HepG2 (cell line): Measurements from ENCODE around the gene MAN2A2. TPM values are rescaled to one million over a fixed set of nuclear protein-coding genes. Genes with fewer than 3 reads are reported as not detected.

Experiments
- DMAP1 ChIP-seq: IDR thresholded peaks from 2 replicates; pipeline ENCODE4 v1.6.1; 2016
- DNMT1 ChIP-seq: sonication (generic); formaldehyde crosslinking; IDR thresholded peaks from 2 replicates; pipeline ENCODE4 v1.5.1; 2020; ENCODE audit warnings: mild to moderate bottlenecking, missing genetic modification reagents
- HOXA7 ChIP-seq: sonication (generic); formaldehyde crosslinking; IDR thresholded peaks from 2 replicates; pipeline ENCODE4 v1.8.1; 2022; ENCODE audit warnings: mild to moderate bottlenecking, missing genetic modification reagents, moderate library complexity
- IKZF4 ChIP-seq: sonication (generic); formaldehyde crosslinking; IDR thresholded peaks from 2 replicates; pipeline ENCODE4 v1.5.1; 2020; ENCODE audit warnings: borderline replicate concordance, mild to moderate bottlenecking, low read depth, missing genetic modification reagents; ENCODE audit errors: not compliant biosample characterization
- JUN ChIP-seq: sonication (generic); formaldehyde crosslinking; IDR thresholded peaks from 2 replicates; pipeline ENCODE4 v1.4.0; 2020; ENCODE audit warnings: mild to moderate bottlenecking, missing genetic modification reagents
- LCORL ChIP-seq, 2 experiments: fragments of 450-650 bp in 1 of 2; sonication (generic) in 1 of 2; formaldehyde crosslinking in 1 of 2; IDR thresholded peaks; 2 replicates each; pipeline versions ENCODE4 v1.5.0 to v1.6.1; 2017 to 2020; ENCODE audit warnings: antibody characterized with exemption in 1 of 2, missing genetic modification reagents in 1 of 2
- NFYB ChIP-seq: sonication (generic); formaldehyde crosslinking; IDR thresholded peaks from 2 replicates; pipeline ENCODE4 v1.4.0; 2020; ENCODE audit warnings: missing genetic modification reagents
- NR2F6 ChIP-seq, 2 experiments: IDR thresholded peaks; 2 replicates each; pipeline ENCODE4 v1.6.1; 2016; ENCODE audit warnings: antibody characterized with exemption in 1 of 2, mild to moderate bottlenecking in 1 of 2
- PITX1 ChIP-seq: sonication (generic); formaldehyde crosslinking; IDR thresholded peaks from 2 replicates; pipeline ENCODE4 v1.5.1; 2020; ENCODE audit warnings: mild to moderate bottlenecking, missing genetic modification reagents
- POLR2A ChIP-seq, 2 experiments: IDR thresholded peaks; 2 replicates each; pipeline ENCODE4 v1.6.1; 2011; ENCODE audit warnings: low read depth in 2 of 2, low read length in 2 of 2, mild to moderate bottlenecking in 1 of 2, moderate library complexity in 1 of 2; ENCODE audit not compliant: insufficient read depth in 1 of 2
- PRDM15 ChIP-seq: sonication (generic); formaldehyde crosslinking; IDR thresholded peaks from 2 replicates; pipeline ENCODE4 v1.4.0; 2020; ENCODE audit warnings: missing genetic modification reagents
- SALL2 ChIP-seq: sonication (generic); formaldehyde crosslinking; IDR thresholded peaks from 2 replicates; pipeline ENCODE4 v1.8.1; 2023; ENCODE audit warnings: mild to moderate bottlenecking, missing genetic modification reagents, inconsistent platforms
- XRCC5 ChIP-seq: fragments of 200-400 bp; formaldehyde crosslinking; optimal IDR thresholded peaks from 2 replicates; pipeline ENCODE3; 2017; ENCODE audit warnings: mild to moderate bottlenecking, low read length
- ZBTB38 ChIP-seq: sonication (generic); formaldehyde crosslinking; IDR thresholded peaks from 2 replicates; pipeline ENCODE4 v1.5.1; 2020; ENCODE audit warnings: mild to moderate bottlenecking, missing genetic modification reagents
- ZNF121 ChIP-seq: sonication (generic); formaldehyde crosslinking; IDR thresholded peaks from 2 replicates; pipeline ENCODE4 v1.5.0; 2020; ENCODE audit warnings: mild to moderate bottlenecking, missing genetic modification reagents
- ZNF383 ChIP-seq: sonication (generic); formaldehyde crosslinking; IDR thresholded peaks from 2 replicates; pipeline ENCODE4 v1.4.0; 2020; ENCODE audit warnings: missing genetic modification reagents, mild to moderate bottlenecking, borderline replicate concordance
- ZNF441 ChIP-seq: sonication (generic); formaldehyde crosslinking; IDR thresholded peaks from 2 replicates; pipeline ENCODE4 v1.7.0; 2021; ENCODE audit warnings: missing genetic modification reagents, borderline replicate concordance
- ZNF782 ChIP-seq: sonication (generic); formaldehyde crosslinking; IDR thresholded peaks from 2 replicates; pipeline ENCODE4 v1.4.0; 2020; ENCODE audit warnings: missing genetic modification reagents, mild to moderate bottlenecking, borderline replicate concordance
- polyA plus RNA-seq, 8 experiments: library from polyadenylated mRNA; depleted of rRNA in 3 of 8; stranded (reverse) in 7 of 8; unstranded in 1 of 8; fragments of >200 nt; fragmentation: Illumina TruSeq in 4 of 8; extraction: Trizol in 4 of 8; gene quantifications; 2 replicates each; pipeline versions ENCODE4 v1.2.1 to v1.2.3, GENCODE V29; 2011 to 2016; ENCODE audit warnings: low read depth in 4 of 8, missing spikeins in 1 of 8, mixed read lengths in 1 of 8; ENCODE audit not compliant: insufficient read depth in 1 of 8
- total RNA-seq, 5 experiments: library from RNA; depleted of rRNA; stranded (reverse); fragments of >200 nt; fragmentation: Illumina TruSeq; extraction: Trizol; gene quantifications; 2 replicates each; pipeline ENCODE4 v1.2.3, GENCODE V29; 2016; ENCODE audit warnings: low read depth in 1 of 5
- TF ChIP-seq, protein P1 (sequence below): sonication (generic); formaldehyde crosslinking; IDR thresholded peaks from 2 replicates; pipeline ENCODE4 v1.4.0; 2020; ENCODE audit warnings: missing genetic modification reagents, borderline replicate concordance
- TF ChIP-seq, protein P2 (sequence below): sonication (generic); formaldehyde crosslinking; IDR thresholded peaks from 2 replicates; pipeline ENCODE4 v1.4.0; 2020; ENCODE audit warnings: mild to moderate bottlenecking, missing genetic modification reagents

The MAN2A2 gene
- total and polyA plus RNA-seq, 2 of the 13 experiments (the other 11 are each of a cell fraction or from before 2014, with no cell fraction given) = 17.5 to 51.5 TPM

- TF ChIP-seq, protein P1, sequence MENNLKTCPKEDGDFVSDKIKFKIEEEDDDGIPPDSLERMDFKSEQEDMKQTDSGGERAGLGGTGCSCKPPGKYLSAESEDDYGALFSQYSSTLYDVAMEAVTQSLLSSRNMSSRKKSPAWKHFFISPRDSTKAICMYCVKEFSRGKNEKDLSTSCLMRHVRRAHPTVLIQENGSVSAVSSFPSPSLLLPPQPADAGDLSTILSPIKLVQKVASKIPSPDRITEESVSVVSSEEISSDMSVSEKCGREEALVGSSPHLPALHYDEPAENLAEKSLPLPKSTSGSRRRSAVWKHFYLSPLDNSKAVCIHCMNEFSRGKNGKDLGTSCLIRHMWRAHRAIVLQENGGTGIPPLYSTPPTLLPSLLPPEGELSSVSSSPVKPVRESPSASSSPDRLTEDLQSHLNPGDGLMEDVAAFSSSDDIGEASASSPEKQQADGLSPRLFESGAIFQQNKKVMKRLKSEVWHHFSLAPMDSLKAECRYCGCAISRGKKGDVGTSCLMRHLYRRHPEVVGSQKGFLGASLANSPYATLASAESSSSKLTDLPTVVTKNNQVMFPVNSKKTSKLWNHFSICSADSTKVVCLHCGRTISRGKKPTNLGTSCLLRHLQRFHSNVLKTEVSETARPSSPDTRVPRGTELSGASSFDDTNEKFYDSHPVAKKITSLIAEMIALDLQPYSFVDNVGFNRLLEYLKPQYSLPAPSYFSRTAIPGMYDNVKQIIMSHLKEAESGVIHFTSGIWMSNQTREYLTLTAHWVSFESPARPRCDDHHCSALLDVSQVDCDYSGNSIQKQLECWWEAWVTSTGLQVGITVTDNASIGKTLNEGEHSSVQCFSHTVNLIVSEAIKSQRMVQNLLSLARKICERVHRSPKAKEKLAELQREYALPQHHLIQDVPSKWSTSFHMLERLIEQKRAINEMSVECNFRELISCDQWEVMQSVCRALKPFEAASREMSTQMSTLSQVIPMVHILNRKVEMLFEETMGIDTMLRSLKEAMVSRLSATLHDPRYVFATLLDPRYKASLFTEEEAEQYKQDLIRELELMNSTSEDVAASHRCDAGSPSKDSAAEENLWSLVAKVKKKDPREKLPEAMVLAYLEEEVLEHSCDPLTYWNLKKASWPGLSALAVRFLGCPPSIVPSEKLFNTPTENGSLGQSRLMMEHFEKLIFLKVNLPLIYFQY = peak; percentile 46; the same call in 1 of the 2 replicates
- TF ChIP-seq POLR2A (IDR thresholded peaks at IDR 0.05; ENCODE audit: insufficient read depth in 1 of 2, low read depth in 2 of 2, low read length in 2 of 2) (peak in 1 of 2 experiments; percentile 37; a peak in 1 of 4 replicates), SALL2 (CRISPR knock-in tag) (no peak), HOXA7 (CRISPR knock-in tag) (no peak), DMAP1 (peak; percentile 20; the same call in 1 of the 2 replicates), NFYB (CRISPR knock-in tag) (no peak), ZBTB38 (CRISPR knock-in tag) (no peak), XRCC5 (peak; percentile 56), JUN (CRISPR knock-in tag) (no peak), PRDM15 (CRISPR knock-in tag) (peak; percentile 24; the same call in 1 of the 2 replicates), LCORL (IDR thresholded peaks at IDR 0.05) (no peak), LCORL (CRISPR knock-in tag; IDR thresholded peaks at IDR 0.05) (peak; percentile 39; the same call in 1 of the 2 replicates), IKZF4 (CRISPR knock-in tag) (no peak), ZNF121 (peak; percentile 93), ZNF782 (CRISPR knock-in tag) (no peak), NR2F6 (IDR thresholded peaks at IDR 0.05) (no peak), NR2F6 (CRISPR knock-in tag; IDR thresholded peaks at IDR 0.05) (0 out of 2 replicates have a peak, but pooled peaks have one; percentile 15), ZNF383 (CRISPR knock-in tag) (no peak), ZNF441 (0 out of 2 replicates have a peak, but pooled peaks have one; percentile 9), PITX1 (no peak), DNMT1 (CRISPR knock-in tag) (no peak)
- TF ChIP-seq, protein P2, sequence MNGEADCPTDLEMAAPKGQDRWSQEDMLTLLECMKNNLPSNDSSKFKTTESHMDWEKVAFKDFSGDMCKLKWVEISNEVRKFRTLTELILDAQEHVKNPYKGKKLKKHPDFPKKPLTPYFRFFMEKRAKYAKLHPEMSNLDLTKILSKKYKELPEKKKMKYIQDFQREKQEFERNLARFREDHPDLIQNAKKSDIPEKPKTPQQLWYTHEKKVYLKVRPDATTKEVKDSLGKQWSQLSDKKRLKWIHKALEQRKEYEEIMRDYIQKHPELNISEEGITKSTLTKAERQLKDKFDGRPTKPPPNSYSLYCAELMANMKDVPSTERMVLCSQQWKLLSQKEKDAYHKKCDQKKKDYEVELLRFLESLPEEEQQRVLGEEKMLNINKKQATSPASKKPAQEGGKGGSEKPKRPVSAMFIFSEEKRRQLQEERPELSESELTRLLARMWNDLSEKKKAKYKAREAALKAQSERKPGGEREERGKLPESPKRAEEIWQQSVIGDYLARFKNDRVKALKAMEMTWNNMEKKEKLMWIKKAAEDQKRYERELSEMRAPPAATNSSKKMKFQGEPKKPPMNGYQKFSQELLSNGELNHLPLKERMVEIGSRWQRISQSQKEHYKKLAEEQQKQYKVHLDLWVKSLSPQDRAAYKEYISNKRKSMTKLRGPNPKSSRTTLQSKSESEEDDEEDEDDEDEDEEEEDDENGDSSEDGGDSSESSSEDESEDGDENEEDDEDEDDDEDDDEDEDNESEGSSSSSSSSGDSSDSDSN = peak; percentile 78
These were observed 833 bp downstream of the MAN2A2 start (continued) for GRCh38 chr15:90903733-90904536.
